Smooth muscle cell (in vitro differentiated cells): ENCODE measurements around the gene PLOD3. TPM values are rescaled to one million over a fixed set of nuclear protein-coding genes. Genes with fewer than 3 reads are reported as not detected.

Source experiments
- DNase-seq: peaks from one replicate; lab custom pipeline; 2025; ENCODE audit not compliant: unreplicated experiment; lab: John Stamatoyannopoulos, UW
- H2AFZ ChIP-seq: fragments of 200-600 bp; sonication (generic); 2 replicates; pipeline ENCODE4 v1.6.0; 2016; ENCODE audit warnings: antibody characterized with exemption, low read depth, mild to moderate bottlenecking
- H3F3A ChIP-seq: fragments of 200-600 bp; sonication (generic); 2 replicates; pipeline ENCODE4 v1.6.0; 2017; ENCODE audit warnings: antibody characterized with exemption, low read depth
- H3K27ac ChIP-seq: fragments of 200-600 bp; sonication (generic); 2 replicates; pipeline ENCODE4 v1.5.1; 2016; ENCODE audit warnings: low read depth, mild to moderate bottlenecking
- H3K27me3 ChIP-seq: fragments of 200-600 bp; sonication (generic); 2 replicates; pipeline ENCODE4 v1.6.1; 2016; ENCODE audit warnings: low read depth, mild to moderate bottlenecking
- H3K36me3 ChIP-seq: fragments of 200-600 bp; sonication (generic); 2 replicates; pipeline ENCODE4 v1.5.1; 2016; ENCODE audit warnings: low read depth
- H3K4me1 ChIP-seq: fragments of 200-600 bp; sonication (generic); 2 replicates; pipeline ENCODE4 v1.5.1; 2016; ENCODE audit warnings: low read depth
- H3K4me2 ChIP-seq: fragments of 200-600 bp; sonication (generic); 2 replicates; pipeline ENCODE4 v1.6.0; 2016; ENCODE audit warnings: mild to moderate bottlenecking
- H3K4me3 ChIP-seq: fragments of 200-600 bp; sonication (generic); 2 replicates; pipeline ENCODE4 v1.5.1; 2016; ENCODE audit warnings: mild to moderate bottlenecking
- H3K79me2 ChIP-seq: fragments of 200-600 bp; sonication (generic); 2 replicates; pipeline ENCODE4 v1.6.0; 2016; ENCODE audit warnings: low read depth, mild to moderate bottlenecking
- H3K9ac ChIP-seq: fragments of 200-600 bp; sonication (generic); 2 replicates; pipeline ENCODE4 v1.6.0; 2016; ENCODE audit warnings: low read depth
- H3K9me3 ChIP-seq: fragments of 200-600 bp; sonication (generic); replicated peaks from 2 replicates; pipeline ENCODE4 v1.5.1; 2016; ENCODE audit warnings: low read depth
- H4K20me1 ChIP-seq: fragments of 200-600 bp; sonication (generic); 2 replicates; pipeline ENCODE4 v1.6.0; 2016; ENCODE audit warnings: low read depth
- WGBS: methylation state at CpG from one replicate; pipeline ENCODE4 v1.1.7; 2016; ENCODE audit warnings: low lambda C conversion rate; 5-methylcytosine and 5-hydroxymethylcytosine counted together
- polyA plus RNA-seq: library from polyadenylated mRNA; unstranded; fragments of >200 nt; fragmentation: Nextera tagmentation; extraction: Ambion mirVana; gene quantifications from 2 replicates; pipeline ENCODE4 v1.2.1, GENCODE V29; 2016
- total RNA-seq: library from RNA; depleted of rRNA; stranded (reverse); fragments of >200 nt; gene quantifications from 2 replicates; pipeline ENCODE4 v1.2.3, GENCODE V29; 2014
- TF ChIP-seq, protein P1 (sequence below): fragments of 200-600 bp; sonication (generic); IDR thresholded peaks from 2 replicates; pipeline ENCODE4 v1.5.1; 2017; ENCODE audit warnings: borderline replicate concordance, mild to moderate bottlenecking, antibody characterized with exemption; ENCODE audit not compliant: insufficient read depth, poor library complexity, severe bottlenecking

The PLOD3 gene
- total and polyA plus RNA-seq, 2 experiments from 2014 or later: 58.4 to 168 TPM

GRCh38 chr7:101172854-101173751 is 44.3 kb downstream of the PLOD3 start:
- H2AFZ ChIP-seq: no peak overlapping the region
- peaks cover 4% of the 10 kb centered on the region for H3F3A ChIP-seq
- WGBS: 9% methylated on average over 53 of the region's 53 CpGs
- peaks cover 20% of the 10 kb centered on the region for H3K4me1 ChIP-seq
- peak overlapping the region; percentile 81 for H3K4me2 ChIP-seq
- no peaks in the 10 kb centered on the region for H3K9me3 ChIP-seq
- H4K20me1 ChIP-seq: no peaks in the 10 kb centered on the region
- H3K36me3 ChIP-seq: no peaks in the 10 kb centered on the region
- no peaks in the 10 kb centered on the region for H3K79me2 ChIP-seq
- no peak overlapping the region for H3K27ac ChIP-seq
- peak; percentile 48 for DNase-seq
- peak overlapping the region; percentile 14 for H3K4me3 ChIP-seq
- TF ChIP-seq, protein P1, sequence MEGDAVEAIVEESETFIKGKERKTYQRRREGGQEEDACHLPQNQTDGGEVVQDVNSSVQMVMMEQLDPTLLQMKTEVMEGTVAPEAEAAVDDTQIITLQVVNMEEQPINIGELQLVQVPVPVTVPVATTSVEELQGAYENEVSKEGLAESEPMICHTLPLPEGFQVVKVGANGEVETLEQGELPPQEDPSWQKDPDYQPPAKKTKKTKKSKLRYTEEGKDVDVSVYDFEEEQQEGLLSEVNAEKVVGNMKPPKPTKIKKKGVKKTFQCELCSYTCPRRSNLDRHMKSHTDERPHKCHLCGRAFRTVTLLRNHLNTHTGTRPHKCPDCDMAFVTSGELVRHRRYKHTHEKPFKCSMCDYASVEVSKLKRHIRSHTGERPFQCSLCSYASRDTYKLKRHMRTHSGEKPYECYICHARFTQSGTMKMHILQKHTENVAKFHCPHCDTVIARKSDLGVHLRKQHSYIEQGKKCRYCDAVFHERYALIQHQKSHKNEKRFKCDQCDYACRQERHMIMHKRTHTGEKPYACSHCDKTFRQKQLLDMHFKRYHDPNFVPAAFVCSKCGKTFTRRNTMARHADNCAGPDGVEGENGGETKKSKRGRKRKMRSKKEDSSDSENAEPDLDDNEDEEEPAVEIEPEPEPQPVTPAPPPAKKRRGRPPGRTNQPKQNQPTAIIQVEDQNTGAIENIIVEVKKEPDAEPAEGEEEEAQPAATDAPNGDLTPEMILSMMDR: no peak
- H3K27me3 ChIP-seq: peaks cover 89% of the 10 kb centered on the region
- no peak overlapping the region for H3K9ac ChIP-seq

DNA sequence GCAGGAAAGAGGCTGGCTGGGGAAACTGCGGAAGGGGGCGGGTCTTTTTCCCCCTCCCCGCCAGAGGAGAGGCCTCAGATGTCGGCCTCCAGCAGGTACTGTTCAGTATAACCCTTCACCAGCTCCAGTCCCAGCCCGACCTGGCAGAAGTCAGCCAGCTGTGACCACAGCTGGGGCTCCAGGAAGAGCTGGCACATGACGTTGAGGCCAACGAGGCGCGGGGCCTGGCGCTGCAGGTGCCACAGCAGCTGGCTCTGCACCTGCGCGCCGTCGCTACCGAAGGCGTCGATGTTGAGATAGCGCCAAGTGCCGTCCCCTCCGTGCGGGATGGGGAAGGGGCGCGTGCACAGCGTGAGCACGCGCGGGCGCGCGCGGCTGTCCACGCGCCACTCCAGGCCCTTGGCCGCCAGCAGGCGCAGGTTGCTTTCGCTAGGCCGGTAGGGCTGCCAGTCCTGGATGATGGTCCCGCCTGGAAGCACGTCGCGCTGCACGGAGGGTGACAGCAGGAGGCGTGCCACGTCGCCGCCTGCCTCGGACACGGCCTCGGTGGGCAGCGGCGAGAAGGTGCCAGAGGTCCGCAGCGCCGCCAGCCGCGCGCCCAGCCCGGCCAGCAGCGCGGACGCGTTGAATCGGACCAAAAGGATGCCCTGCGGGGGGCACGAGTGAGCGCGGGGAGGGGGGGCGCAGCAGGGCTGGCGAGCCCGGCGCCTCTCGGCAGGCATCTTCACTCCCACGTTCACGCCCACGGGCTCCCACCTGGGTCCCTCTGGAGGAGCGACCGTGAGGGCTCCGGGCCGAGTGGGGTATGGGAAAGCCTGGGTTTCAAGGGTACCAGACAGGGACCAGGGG is 45.2 kb downstream of the PLOD3 start:
- WGBS: 3% methylated on average over 76 of the region's 79 CpGs
- Histone ChIP-seq H3K4me2 (peak overlapping the region; percentile 63), H3K4me1 (peaks cover 21% of the 10 kb centered on the region), H4K20me1 (no peaks in the 10 kb centered on the region), H3K27me3 (peaks cover 85% of the 10 kb centered on the region), H3K36me3 (no peaks in the 10 kb centered on the region), H3K27ac (no peak overlapping the region), H3F3A (peaks cover 10% of the 10 kb centered on the region), H2AFZ (no peak overlapping the region), H3K4me3 (no peak overlapping the region), H3K9me3 (no peaks in the 10 kb centered on the region), H3K79me2 (no peaks in the 10 kb centered on the region), H3K9ac (no peak overlapping the region)
- TF ChIP-seq, protein P1: no peak
- DNase-seq: no peak

- H4K20me1 ChIP-seq: no peaks in the 10 kb centered on the region
- peaks cover 77% of the 10 kb centered on the region for H3K27me3 ChIP-seq
- no peak overlapping the region for H3K4me3 ChIP-seq
- TF ChIP-seq, protein P1: no peak
- 13% methylated on average over 13 of the region's 13 CpGs for WGBS
- H3K9me3 ChIP-seq: no peaks in the 10 kb centered on the region
- H3K36me3 ChIP-seq: no peaks in the 10 kb centered on the region
- H3K9ac ChIP-seq: no peak overlapping the region
- no peak for DNase-seq
- no peak overlapping the region for H3K27ac ChIP-seq
- no peak overlapping the region for H2AFZ ChIP-seq
- H3K4me1 ChIP-seq: peaks cover 27% of the 10 kb centered on the region
- no peaks in the 10 kb centered on the region for H3K79me2 ChIP-seq
- H3K4me2 ChIP-seq: no peak overlapping the region
- peaks cover 10% of the 10 kb centered on the region for H3F3A ChIP-seq
Observed at GRCh38 chr7:101171442-101171837, 45.9 kb downstream of the PLOD3 start.
